HG03520 (cell line): Measurements from ENCODE around the gene RAB11FIP4.

Source experiments
- ATAC-seq: cut with Tn5 transposase; IDR thresholded peaks from one replicate; pipeline ENCODE4 v1.9.1; 2021; ENCODE audit warnings: mild to moderate bottlenecking, moderate library complexity; ENCODE audit not compliant: unreplicated experiment

RAB11FIP4 gene

GRCh38 chr17:31564291-31564690 lies 172.8 kb downstream of the RAB11FIP4 start:
- no peak for ATAC-seq

GRCh38 chr17:31564883-31565301 lies 173.4 kb downstream of the RAB11FIP4 start:
- no peak for ATAC-seq

GRCh38 chr17:31565652-31566051 lies 174.2 kb downstream of the RAB11FIP4 start:
- no peak for ATAC-seq

GRCh38 chr17:31566247-31566991 lies 174.9 kb downstream of the RAB11FIP4 start:
- ATAC-seq = no peak

GRCh38 chr17:31566992-31567373 lies 175.5 kb downstream of the RAB11FIP4 start:
- ATAC-seq = no peak

- ATAC-seq = no peak
Observed at GRCh38 chr17:31568121-31568520, 176.6 kb downstream of the RAB11FIP4 start.

- ATAC-seq = no peak
Observed at GRCh38 chr17:31568539-31568938, 177.1 kb downstream of the RAB11FIP4 start.

GRCh38 chr17:31570231-31570630 lies 178.8 kb downstream of the RAB11FIP4 start:
- ATAC-seq = no peak

GRCh38 chr17:31570951-31571892 lies 179.7 kb downstream of the RAB11FIP4 start:
- ATAC-seq = no peak

GRCh38 chr17:31572341-31572740 lies 180.9 kb downstream of the RAB11FIP4 start:
- no peak for ATAC-seq

- no peak for ATAC-seq
Observed at GRCh38 chr17:31573047-31573446, 181.6 kb downstream of the RAB11FIP4 start.

GRCh38 chr17:31573861-31574260 lies 182.4 kb downstream of the RAB11FIP4 start:
- ATAC-seq = no peak

- no peak for ATAC-seq
Observed at GRCh38 chr17:31574458-31574857, 183.0 kb downstream of the RAB11FIP4 start.

GRCh38 chr17:31575043-31575442 lies 183.6 kb downstream of the RAB11FIP4 start:
- no peak for ATAC-seq

- ATAC-seq = no peak
Observed at GRCh38 chr17:31579265-31579664, 187.8 kb downstream of the RAB11FIP4 start.

- ATAC-seq = no peak
Observed at GRCh38 chr17:31580316-31580705, 188.8 kb downstream of the RAB11FIP4 start.

GRCh38 chr17:31580706-31581490 lies 189.4 kb downstream of the RAB11FIP4 start:
- no peak for ATAC-seq

GRCh38 chr17:31581491-31581890 lies 190.0 kb downstream of the RAB11FIP4 start:
- ATAC-seq = no peak

GRCh38 chr17:31582151-31582907 lies 190.9 kb downstream of the RAB11FIP4 start:
- no peak for ATAC-seq

GRCh38 chr17:31583772-31584356 lies 192.4 kb downstream of the RAB11FIP4 start:
- ATAC-seq = no peak
